ENCODE results near the gene COX7A2L.

GRCh38 chr2:42371611-42372473 lies 10.8 kb upstream of the COX7A2L start:
- TF ChIP-seq CTCF (IDR thresholded peaks at IDR 0.05) (no peak), POLR2A (IDR thresholded peaks at IDR 0.05) (no peak), POLR2AphosphoS5 (IDR thresholded peaks at IDR 0.05) (no peak)

All from breast epithelium (tissue), 3 donors.